Measurements from ENCODE around the gene PFDN5.

- TF ChIP-seq, protein P1, sequence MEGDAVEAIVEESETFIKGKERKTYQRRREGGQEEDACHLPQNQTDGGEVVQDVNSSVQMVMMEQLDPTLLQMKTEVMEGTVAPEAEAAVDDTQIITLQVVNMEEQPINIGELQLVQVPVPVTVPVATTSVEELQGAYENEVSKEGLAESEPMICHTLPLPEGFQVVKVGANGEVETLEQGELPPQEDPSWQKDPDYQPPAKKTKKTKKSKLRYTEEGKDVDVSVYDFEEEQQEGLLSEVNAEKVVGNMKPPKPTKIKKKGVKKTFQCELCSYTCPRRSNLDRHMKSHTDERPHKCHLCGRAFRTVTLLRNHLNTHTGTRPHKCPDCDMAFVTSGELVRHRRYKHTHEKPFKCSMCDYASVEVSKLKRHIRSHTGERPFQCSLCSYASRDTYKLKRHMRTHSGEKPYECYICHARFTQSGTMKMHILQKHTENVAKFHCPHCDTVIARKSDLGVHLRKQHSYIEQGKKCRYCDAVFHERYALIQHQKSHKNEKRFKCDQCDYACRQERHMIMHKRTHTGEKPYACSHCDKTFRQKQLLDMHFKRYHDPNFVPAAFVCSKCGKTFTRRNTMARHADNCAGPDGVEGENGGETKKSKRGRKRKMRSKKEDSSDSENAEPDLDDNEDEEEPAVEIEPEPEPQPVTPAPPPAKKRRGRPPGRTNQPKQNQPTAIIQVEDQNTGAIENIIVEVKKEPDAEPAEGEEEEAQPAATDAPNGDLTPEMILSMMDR (conservative IDR thresholded peaks at IDR 0.05; ENCODE audit: low read depth, low read length): no peak
- no peak for TF ChIP-seq EZH2 (IDR thresholded peaks at IDR 0.05; ENCODE audit: borderline replicate concordance, low read depth, low read length, poor library complexity, severe bottlenecking)
Observed at GRCh38 chr12:53292426-53292825, 2.9 kb upstream of the PFDN5 start.
